HepG2 (cell line): ENCODE results near the gene CREB3. TPM values are rescaled to one million over a fixed set of nuclear protein-coding genes. Genes with fewer than 3 reads are reported as not detected.

Experiments used
- AHDC1 ChIP-seq: sonication (generic); formaldehyde crosslinking; IDR thresholded peaks from 2 replicates; pipeline ENCODE4 v1.5.1; 2020; ENCODE audit warnings: mild to moderate bottlenecking, missing genetic modification reagents, borderline replicate concordance
- CEBPB ChIP-seq: IDR thresholded peaks from 2 replicates; pipeline ENCODE4 v1.6.1; 2011; ENCODE audit warnings: low read depth, low read length, improper control_type of control experiment, borderline replicate concordance
- DMAP1 ChIP-seq: IDR thresholded peaks from 2 replicates; pipeline ENCODE4 v1.6.1; 2016
- FOXK1 ChIP-seq: sonication (generic); formaldehyde crosslinking; IDR thresholded peaks from 2 replicates; pipeline ENCODE4 v1.4.0; 2020; ENCODE audit warnings: low read depth, missing genetic modification reagents, borderline replicate concordance
- HBP1 ChIP-seq: IDR thresholded peaks from 2 replicates; pipeline ENCODE4 v1.6.1; 2016; ENCODE audit warnings: low read depth, control low read depth
- HHEX ChIP-seq: IDR thresholded peaks from 2 replicates; pipeline ENCODE4 v1.6.1; 2016; ENCODE audit warnings: control low read depth
- MAFG ChIP-seq: sonication (generic); formaldehyde crosslinking; IDR thresholded peaks from 2 replicates; pipeline ENCODE4 v1.5.1; 2020; ENCODE audit warnings: mild to moderate bottlenecking, missing genetic modification reagents
- NFYB ChIP-seq: sonication (generic); formaldehyde crosslinking; IDR thresholded peaks from 2 replicates; pipeline ENCODE4 v1.4.0; 2020; ENCODE audit warnings: missing genetic modification reagents
- RBM22 ChIP-seq: fragments of 200-400 bp; formaldehyde crosslinking; optimal IDR thresholded peaks from 2 replicates; pipeline ENCODE3; 2017; ENCODE audit warnings: mild to moderate bottlenecking, low read length, moderate library complexity
- SMC3 ChIP-seq: IDR thresholded peaks from 2 replicates; pipeline ENCODE4 v1.6.1; 2011; ENCODE audit warnings: low read length, improper control_type of control experiment
- STAT5B ChIP-seq: sonication (generic); formaldehyde crosslinking; IDR thresholded peaks from 2 replicates; pipeline ENCODE4 v1.4.0; 2020; ENCODE audit warnings: missing genetic modification reagents
- TSC22D2 ChIP-seq: sonication (generic); formaldehyde crosslinking; IDR thresholded peaks from 2 replicates; pipeline ENCODE4 v1.5.1; 2020; ENCODE audit warnings: missing genetic modification reagents, mild to moderate bottlenecking, borderline replicate concordance
- ZFX ChIP-seq: sonication (generic); formaldehyde crosslinking; IDR thresholded peaks from 2 replicates; pipeline ENCODE4 v1.4.0; 2020; ENCODE audit warnings: mild to moderate bottlenecking, low read depth, missing genetic modification reagents, moderate library complexity
- ZMYM4 ChIP-seq: sonication (generic); formaldehyde crosslinking; IDR thresholded peaks from 2 replicates; pipeline ENCODE4 v1.8.1; 2023; ENCODE audit warnings: mild to moderate bottlenecking, missing genetic modification reagents
- ZNF235 ChIP-seq: sonication (generic); formaldehyde crosslinking; IDR thresholded peaks from 2 replicates; pipeline ENCODE4 v1.8.1; 2023; ENCODE audit warnings: mild to moderate bottlenecking, missing genetic modification reagents, borderline replicate concordance
- ZNF788 ChIP-seq: sonication (generic); formaldehyde crosslinking; IDR thresholded peaks from 2 replicates; pipeline ENCODE4 v1.5.0; 2020; ENCODE audit warnings: mild to moderate bottlenecking, missing genetic modification reagents, borderline replicate concordance
- polyA plus RNA-seq, 8 experiments: library from polyadenylated mRNA; depleted of rRNA in 3 of 8; stranded (reverse) in 7 of 8; unstranded in 1 of 8; fragments of >200 nt; fragmentation: Illumina TruSeq in 4 of 8; extraction: Trizol in 4 of 8; gene quantifications; 2 replicates each; pipeline versions ENCODE4 v1.2.1 to v1.2.3, GENCODE V29; 2011 to 2016; ENCODE audit warnings: low read depth in 4 of 8, missing spikeins in 1 of 8, mixed read lengths in 1 of 8; ENCODE audit not compliant: insufficient read depth in 1 of 8
- total RNA-seq, 5 experiments: library from RNA; depleted of rRNA; stranded (reverse); fragments of >200 nt; fragmentation: Illumina TruSeq; extraction: Trizol; gene quantifications; 2 replicates each; pipeline ENCODE4 v1.2.3, GENCODE V29; 2016; ENCODE audit warnings: low read depth in 1 of 5
- TF ChIP-seq, protein P1 (sequence below): sonication (generic); formaldehyde crosslinking; IDR thresholded peaks from 2 replicates; pipeline ENCODE4 v1.8.1; 2023; ENCODE audit warnings: missing genetic modification reagents, mild to moderate bottlenecking, borderline replicate concordance
- TF ChIP-seq, protein P2 (sequence below): sonication (generic); formaldehyde crosslinking; IDR thresholded peaks from 2 replicates; pipeline ENCODE4 v1.4.0; 2020; ENCODE audit warnings: missing genetic modification reagents, mild to moderate bottlenecking, borderline replicate concordance

The CREB3 gene
- total and polyA plus RNA-seq, 2 of the 13 experiments (the other 11 are each of a cell fraction or from before 2014, with no cell fraction given), result 11.1 to 34.2 TPM

DNA sequence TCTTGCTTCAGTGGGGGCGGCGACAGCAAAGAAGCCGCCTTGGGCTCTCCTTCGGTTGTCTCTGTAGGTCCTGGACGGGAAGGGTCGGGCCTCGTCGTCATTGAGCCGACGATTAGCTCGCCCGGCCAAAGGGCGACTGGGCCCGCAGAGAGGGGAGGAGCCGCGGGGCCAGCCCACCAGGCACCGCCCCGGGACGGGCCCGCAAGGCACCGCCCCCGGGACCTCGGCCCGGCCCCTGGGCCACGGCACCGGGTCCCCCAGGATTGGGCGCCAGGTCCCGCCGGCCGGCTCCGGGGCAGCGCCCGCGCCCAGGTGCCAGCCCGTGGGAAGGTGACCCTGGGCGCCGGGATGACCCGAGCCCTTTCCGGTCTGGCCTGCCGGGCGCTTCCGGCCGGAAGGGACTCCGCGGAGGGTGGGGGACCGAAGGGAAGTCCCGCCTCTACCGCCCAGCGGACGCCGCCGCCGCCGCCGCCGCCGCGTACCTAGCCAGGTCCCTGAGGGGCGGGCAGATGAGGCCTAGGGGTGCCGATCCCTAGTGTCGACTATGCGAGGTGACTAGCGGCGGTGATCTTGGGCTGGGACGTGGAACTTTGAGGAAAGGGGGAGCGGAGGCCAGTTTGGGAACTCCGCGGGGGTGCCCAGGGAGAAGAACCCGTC, 16.5 kb downstream of the CREB3 start, which contains the start of the genes GBA2 and RGP1 (continued):
- TF ChIP-seq HBP1 (CRISPR knock-in tag), result peak; percentile 34; the same call in 1 of the 2 replicates
- TF ChIP-seq CEBPB, result no peak
- TF ChIP-seq ZMYM4 (CRISPR knock-in tag), result no peak; the same call in none of the 2 replicates
- TF ChIP-seq RBM22, result no peak
- TF ChIP-seq, protein P1, sequence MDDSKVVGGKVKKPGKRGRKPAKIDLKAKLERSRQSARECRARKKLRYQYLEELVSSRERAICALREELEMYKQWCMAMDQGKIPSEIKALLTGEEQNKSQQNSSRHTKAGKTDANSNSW (CRISPR knock-in tag), result no peak; the same call in 1 of the 2 replicates
- no peak for TF ChIP-seq HHEX
- no peak for TF ChIP-seq AHDC1
- peak; percentile 92 for TF ChIP-seq ZFX
- TF ChIP-seq, protein P2, sequence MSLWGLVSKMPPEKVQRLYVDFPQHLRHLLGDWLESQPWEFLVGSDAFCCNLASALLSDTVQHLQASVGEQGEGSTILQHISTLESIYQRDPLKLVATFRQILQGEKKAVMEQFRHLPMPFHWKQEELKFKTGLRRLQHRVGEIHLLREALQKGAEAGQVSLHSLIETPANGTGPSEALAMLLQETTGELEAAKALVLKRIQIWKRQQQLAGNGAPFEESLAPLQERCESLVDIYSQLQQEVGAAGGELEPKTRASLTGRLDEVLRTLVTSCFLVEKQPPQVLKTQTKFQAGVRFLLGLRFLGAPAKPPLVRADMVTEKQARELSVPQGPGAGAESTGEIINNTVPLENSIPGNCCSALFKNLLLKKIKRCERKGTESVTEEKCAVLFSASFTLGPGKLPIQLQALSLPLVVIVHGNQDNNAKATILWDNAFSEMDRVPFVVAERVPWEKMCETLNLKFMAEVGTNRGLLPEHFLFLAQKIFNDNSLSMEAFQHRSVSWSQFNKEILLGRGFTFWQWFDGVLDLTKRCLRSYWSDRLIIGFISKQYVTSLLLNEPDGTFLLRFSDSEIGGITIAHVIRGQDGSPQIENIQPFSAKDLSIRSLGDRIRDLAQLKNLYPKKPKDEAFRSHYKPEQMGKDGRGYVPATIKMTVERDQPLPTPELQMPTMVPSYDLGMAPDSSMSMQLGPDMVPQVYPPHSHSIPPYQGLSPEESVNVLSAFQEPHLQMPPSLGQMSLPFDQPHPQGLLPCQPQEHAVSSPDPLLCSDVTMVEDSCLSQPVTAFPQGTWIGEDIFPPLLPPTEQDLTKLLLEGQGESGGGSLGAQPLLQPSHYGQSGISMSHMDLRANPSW (CRISPR knock-in tag), result no peak
- TF ChIP-seq SMC3, result no peak
- TF ChIP-seq DMAP1 (CRISPR knock-in tag), result peak; percentile 49; the same call in 1 of the 2 replicates
- TF ChIP-seq ZNF235 (CRISPR knock-in tag), result no peak
- peak; percentile 44; the same call in 1 of the 2 replicates for TF ChIP-seq FOXK1 (CRISPR knock-in tag)
- 0 out of 2 replicates have a peak, but pooled peaks have one; percentile 86 for TF ChIP-seq TSC22D2 (CRISPR knock-in tag)
- no peak for TF ChIP-seq MAFG (CRISPR knock-in tag)
- TF ChIP-seq STAT5B (CRISPR knock-in tag), result no peak
- TF ChIP-seq ZNF788 (CRISPR knock-in tag), result no peak
- no peak for TF ChIP-seq NFYB
